ENCODE data around the gene ARL2. TPM values are rescaled to one million over a fixed set of nuclear protein-coding genes. Genes with fewer than 3 reads are reported as not detected.
A peak's percentile ranks its signal among the peaks of the same experiment; 100 is the strongest.

The ARL2 gene
- total and polyA plus RNA-seq, 2 experiments from 2014 or later = 189 to 230 TPM

GRCh38 chr11:65047581-65048422 lies 33.8 kb downstream of the ARL2 start:
- Histone ChIP-seq H3K27me3 (no peaks in the 10 kb centered on the region), H3K4me3 (no peak overlapping the region), H3K9me3 (ENCODE audit: low read depth) (no peaks in the 10 kb centered on the region), H3K27ac (no peak overlapping the region), H3K4me1 (ENCODE audit: low read depth) (no peaks in the 10 kb centered on the region), H3K36me3 (peaks cover 9% of the 10 kb centered on the region)
- peak in 1 of 2 donors; percentile 29 for DNase-seq (ENCODE audit: low read depth in 1 of 2, low spot score in 1 of 2)
- TF ChIP-seq, protein P1, sequence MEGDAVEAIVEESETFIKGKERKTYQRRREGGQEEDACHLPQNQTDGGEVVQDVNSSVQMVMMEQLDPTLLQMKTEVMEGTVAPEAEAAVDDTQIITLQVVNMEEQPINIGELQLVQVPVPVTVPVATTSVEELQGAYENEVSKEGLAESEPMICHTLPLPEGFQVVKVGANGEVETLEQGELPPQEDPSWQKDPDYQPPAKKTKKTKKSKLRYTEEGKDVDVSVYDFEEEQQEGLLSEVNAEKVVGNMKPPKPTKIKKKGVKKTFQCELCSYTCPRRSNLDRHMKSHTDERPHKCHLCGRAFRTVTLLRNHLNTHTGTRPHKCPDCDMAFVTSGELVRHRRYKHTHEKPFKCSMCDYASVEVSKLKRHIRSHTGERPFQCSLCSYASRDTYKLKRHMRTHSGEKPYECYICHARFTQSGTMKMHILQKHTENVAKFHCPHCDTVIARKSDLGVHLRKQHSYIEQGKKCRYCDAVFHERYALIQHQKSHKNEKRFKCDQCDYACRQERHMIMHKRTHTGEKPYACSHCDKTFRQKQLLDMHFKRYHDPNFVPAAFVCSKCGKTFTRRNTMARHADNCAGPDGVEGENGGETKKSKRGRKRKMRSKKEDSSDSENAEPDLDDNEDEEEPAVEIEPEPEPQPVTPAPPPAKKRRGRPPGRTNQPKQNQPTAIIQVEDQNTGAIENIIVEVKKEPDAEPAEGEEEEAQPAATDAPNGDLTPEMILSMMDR (IDR thresholded peaks at IDR 0.05; ENCODE audit: low read depth, low read length) = no peak

DNA sequence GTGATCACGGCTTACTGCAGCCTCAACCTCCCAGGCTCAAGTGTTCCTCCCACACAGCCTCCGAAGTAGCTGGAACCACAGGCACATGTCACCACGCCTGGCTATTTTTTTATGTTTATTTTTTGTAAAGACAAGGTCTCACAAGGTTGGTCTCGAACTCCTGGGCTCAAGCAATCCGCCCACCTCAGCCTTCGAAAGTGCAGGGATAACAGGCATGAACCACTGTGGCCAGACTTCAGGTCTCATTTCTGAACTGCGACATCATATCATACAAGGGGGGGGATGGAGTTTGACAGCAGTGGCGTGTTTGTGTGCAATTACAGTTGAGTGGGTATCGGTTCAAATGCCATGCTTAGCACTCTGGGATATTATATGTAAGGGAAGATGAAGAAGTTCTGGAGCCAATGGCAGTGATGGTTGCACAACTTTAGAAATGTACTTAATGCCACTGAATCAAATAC lies 37.5 kb downstream of the ARL2 start:
- H3K27ac ChIP-seq = no peak overlapping the region
- no peak overlapping the region for H3K4me3 ChIP-seq
- TF ChIP-seq, protein P1 (IDR thresholded peaks at IDR 0.05; ENCODE audit: low read depth, low read length) = no peak
- H3K9me3 ChIP-seq (ENCODE audit: low read depth) = no peaks in the 10 kb centered on the region
- no peaks in the 10 kb centered on the region for H3K36me3 ChIP-seq
- DNase-seq (ENCODE audit: low read depth in 1 of 2, low spot score in 1 of 2) = no peak
- H3K27me3 ChIP-seq = no peaks in the 10 kb centered on the region
- H3K4me1 ChIP-seq (ENCODE audit: low read depth) = no peaks in the 10 kb centered on the region

DNA sequence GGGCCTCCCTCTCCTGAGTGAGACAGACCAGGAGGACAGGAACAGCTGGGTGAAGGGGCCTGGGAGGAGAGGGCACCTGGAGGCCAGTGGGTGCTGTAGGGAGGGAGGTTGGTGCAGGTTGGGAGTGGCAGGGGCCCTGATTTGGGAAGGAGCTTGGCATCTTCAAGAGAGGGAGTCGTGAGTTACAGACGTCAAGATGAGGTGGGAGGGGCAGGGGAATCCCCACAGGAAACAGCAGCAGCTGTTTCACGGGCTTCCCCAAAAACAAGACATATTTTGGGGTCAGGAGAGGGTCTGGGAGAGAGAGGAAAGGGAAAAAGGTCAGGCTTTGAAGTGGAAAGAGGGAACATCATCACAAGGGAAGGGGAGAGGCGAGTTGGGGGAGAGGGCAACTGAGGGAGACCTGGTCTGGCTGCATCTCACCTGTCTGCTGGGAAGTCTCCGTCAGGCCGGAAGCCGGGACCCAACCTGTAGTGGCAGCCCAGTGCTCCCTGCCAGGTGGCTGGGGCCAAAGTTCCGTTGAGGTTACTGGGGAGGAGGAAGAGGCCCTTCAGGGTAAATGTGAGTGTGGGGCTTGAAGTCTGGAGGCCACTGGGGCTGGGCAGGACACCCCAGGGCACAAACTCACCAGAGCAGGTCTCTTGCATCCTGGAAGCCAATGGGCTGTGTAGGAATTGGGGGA lies 40.0 kb downstream of the ARL2 start:
- DNase-seq (ENCODE audit: low read depth in 1 of 2, low spot score in 1 of 2) = no peak
- Histone ChIP-seq H3K9me3 (ENCODE audit: low read depth) (no peaks in the 10 kb centered on the region), H3K4me1 (ENCODE audit: low read depth) (no peaks in the 10 kb centered on the region), H3K4me3 (no peak overlapping the region), H3K36me3 (no peaks in the 10 kb centered on the region), H3K27ac (no peak overlapping the region), H3K27me3 (no peaks in the 10 kb centered on the region)
- TF ChIP-seq, protein P1 (IDR thresholded peaks at IDR 0.05; ENCODE audit: low read depth, low read length) = no peak

- DNase-seq (ENCODE audit: low read depth in 1 of 2, low spot score in 1 of 2) = no peak
- no peak overlapping the region for H3K27ac ChIP-seq
- no peaks in the 10 kb centered on the region for H3K4me1 ChIP-seq (ENCODE audit: low read depth)
- TF ChIP-seq, protein P1 (IDR thresholded peaks at IDR 0.05; ENCODE audit: low read depth, low read length) = no peak
- H3K27me3 ChIP-seq = no peaks in the 10 kb centered on the region
- no peaks in the 10 kb centered on the region for H3K9me3 ChIP-seq (ENCODE audit: low read depth)
- H3K36me3 ChIP-seq = no peaks in the 10 kb centered on the region
- H3K4me3 ChIP-seq = no peak overlapping the region
Observed at GRCh38 chr11:65055538-65055937, 41.6 kb downstream of the ARL2 start.

GRCh38 chr11:65056999-65057398 lies 43.0 kb downstream of the ARL2 start:
- H3K9me3 ChIP-seq (ENCODE audit: low read depth) = no peaks in the 10 kb centered on the region
- no peak for DNase-seq (ENCODE audit: low read depth in 1 of 2, low spot score in 1 of 2)
- TF ChIP-seq, protein P1 (IDR thresholded peaks at IDR 0.05; ENCODE audit: low read depth, low read length) = no peak
- H3K4me3 ChIP-seq = no peak overlapping the region
- H3K36me3 ChIP-seq = no peaks in the 10 kb centered on the region
- H3K27ac ChIP-seq = no peak overlapping the region
- H3K4me1 ChIP-seq (ENCODE audit: low read depth) = no peaks in the 10 kb centered on the region
- H3K27me3 ChIP-seq = no peaks in the 10 kb centered on the region
